ENCODE data around the gene PYGB.
A peak's percentile ranks its signal among the peaks of the same experiment; 100 is the strongest.

PYGB gene

DNA sequence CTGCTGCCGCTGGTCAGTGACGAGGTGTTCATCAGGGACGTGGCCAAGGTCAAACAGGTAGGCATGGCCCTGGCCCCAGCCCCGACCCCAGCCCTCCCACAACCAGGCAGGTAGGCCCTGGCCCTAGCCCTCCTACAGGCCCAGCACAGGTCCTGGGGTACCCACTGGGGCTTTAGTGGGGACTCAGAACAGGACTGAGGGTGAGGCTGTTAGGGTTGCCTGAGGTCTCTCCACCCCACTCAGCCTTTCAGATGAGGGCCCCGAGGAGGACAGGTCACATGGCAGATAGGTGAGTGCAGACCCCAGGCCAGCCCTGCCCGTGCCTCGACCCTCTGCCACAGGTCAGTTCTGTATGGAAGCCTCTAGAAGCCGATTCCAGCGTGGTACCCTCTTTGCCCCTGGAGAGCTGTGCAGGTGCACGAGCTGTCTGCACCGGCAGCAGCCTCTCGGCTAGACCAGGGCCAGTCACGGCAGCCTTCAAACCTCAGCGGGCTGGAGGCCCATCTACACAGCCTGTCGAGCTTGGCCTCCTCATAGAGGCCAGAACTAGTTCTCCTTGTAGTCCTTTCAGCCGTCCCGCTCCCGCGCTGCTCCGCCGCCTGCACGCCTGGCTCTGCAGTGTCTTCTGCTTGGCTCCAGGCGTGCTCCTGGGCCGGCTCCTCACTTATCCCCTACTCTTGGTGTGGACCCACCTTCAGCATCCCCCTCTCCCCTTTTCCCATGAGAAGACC, 35.5 kb downstream of the PYGB start:
- DNase-seq = no peak

DNA sequence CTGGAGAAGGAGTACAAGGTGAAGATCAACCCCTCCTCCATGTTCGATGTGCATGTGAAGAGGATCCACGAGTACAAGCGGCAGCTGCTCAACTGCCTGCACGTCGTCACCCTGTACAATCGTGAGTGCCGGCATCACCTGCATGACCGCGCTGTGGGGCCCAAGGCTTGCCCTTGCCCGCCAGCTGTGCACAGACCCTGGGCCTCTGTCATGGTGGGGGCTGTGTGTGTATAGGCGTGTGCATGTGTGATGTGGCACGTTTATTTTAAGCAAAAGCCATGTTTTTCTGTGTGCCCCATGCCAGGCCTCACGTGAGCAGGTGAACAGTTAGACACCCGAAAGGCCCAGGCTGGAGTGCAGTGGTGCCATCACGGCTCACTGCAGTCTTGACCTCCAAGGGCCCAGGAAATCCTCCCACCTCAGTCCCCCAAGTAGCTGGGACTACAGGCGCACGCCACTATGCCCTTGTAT, 36.3 kb downstream of the PYGB start:
- DNase-seq = no peak

GRCh38 chr20:25285091-25285647, 37.3 kb downstream of the PYGB start:
- no peak for DNase-seq

GRCh38 chr20:25285856-25286798, 38.2 kb downstream of the PYGB start:
- DNase-seq = no peak

- DNase-seq = no peak
These were observed 39.0 kb downstream of the PYGB start for GRCh38 chr20:25286917-25287316.

GRCh38 chr20:25287631-25288290, 39.9 kb downstream of the PYGB start:
- DNase-seq = no peak

DNA sequence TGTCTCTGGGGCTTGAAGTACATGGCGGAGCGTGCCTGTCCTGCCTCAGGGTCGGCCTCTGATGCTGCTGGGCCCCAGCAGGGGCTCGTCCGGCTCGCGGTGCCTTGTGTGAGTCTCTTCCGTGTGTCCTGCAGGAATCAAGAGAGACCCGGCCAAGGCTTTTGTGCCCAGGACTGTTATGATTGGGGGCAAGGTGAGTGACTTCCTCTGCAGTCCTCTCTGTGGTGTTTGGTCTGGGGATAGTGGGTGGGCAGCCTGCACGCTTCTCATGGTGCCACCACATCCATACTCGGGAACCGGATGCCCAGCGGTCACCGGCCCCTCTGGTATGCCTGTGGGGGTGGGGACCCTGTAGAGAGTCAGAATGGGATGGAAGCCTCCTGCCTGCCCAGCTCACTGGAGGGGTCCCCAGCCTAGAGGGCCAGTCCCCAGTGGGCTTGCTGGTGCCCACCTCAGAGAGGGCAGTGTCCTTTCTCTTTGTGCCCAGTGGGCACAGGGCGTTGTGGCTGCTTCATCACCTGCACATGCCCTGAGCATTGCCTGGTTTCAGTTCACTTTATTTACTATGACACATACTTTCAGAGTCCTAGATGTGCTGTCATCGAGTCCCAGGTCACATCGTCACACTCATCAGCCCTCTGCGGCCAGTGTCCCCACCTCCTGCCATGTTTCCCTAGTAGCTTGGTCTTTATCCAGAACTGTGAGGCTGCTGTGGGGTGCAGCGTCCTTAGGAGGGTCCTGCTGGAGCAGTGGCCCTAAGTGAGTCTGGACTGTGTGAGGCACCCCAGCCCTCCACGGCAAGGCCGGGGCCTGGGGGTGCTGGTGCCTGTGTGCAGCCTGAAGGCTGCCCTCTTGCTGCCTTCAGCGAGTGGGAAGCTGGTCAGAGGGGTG, 40.7 kb downstream of the PYGB start:
- no peak for DNase-seq

GRCh38 chr20:25289886-25290597, 42.2 kb downstream of the PYGB start:
- no peak for DNase-seq

DNA sequence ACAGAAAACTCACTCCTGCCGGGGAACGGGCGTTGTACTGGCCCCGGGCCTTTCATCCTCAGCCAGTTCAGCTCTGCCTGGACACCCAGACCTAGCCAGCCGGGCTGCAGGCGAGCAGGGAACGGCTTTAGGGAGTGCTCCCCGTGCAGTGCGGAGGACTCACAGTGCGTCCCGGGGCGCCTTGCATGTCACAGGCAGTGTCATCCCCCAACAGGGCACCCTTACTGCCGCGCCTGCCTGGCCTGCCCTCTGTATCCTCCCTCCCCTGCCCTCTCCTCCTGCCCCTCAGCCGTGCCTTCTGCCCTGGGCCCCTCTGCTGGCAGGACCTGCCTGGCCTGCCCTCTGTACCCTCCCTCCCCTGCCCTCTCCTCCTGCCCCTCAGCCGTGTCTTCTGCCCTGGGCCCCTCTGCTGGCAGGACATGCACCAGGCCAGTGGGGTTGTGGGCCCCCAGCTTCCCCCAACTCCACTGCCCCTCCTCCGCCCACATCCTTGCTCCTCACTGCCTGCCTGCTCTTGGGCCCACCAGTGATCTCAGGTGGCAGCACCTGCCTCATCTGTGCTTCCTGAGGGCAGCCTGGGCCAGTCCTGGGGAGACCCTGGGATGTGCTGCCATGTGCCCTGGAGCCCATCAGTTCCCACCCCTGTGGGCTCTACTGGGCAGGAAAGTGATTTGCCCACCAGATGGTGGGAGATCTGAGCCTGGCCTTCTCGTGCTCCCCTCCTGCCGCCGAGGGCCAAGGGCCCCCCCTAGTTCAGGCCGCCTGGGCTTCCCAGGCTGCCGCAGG, 43.0 kb downstream of the PYGB start:
- no peak for DNase-seq

GRCh38 chr20:25291432-25292133, 43.7 kb downstream of the PYGB start:
- no peak for DNase-seq

- no peak for DNase-seq
These were observed 44.4 kb downstream of the PYGB start for GRCh38 chr20:25292176-25292891.

DNA sequence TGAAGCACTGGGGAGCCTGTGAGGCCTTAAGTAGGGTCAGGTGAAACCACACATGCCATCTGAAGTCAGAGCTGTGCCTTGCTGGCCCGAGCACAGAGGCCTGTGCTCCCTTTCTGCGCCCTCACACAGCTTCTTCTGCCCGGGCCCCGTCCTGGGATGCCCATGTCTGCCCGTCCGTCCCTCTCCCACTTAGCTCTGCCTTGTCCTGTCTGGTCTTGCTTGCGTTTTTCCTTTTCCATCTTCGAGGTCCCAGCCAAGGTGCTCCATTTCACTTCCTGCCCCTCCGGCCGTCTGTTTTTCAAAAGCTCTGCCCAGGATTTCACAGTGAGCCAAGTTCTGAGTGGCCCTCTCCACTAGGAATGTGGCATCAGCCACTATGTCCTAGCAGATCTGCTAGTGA, 45.6 kb downstream of the PYGB start:
- DNase-seq = no peak

- DNase-seq = no peak
These were observed 46.1 kb downstream of the PYGB start for GRCh38 chr20:25293910-25294458.

DNA sequence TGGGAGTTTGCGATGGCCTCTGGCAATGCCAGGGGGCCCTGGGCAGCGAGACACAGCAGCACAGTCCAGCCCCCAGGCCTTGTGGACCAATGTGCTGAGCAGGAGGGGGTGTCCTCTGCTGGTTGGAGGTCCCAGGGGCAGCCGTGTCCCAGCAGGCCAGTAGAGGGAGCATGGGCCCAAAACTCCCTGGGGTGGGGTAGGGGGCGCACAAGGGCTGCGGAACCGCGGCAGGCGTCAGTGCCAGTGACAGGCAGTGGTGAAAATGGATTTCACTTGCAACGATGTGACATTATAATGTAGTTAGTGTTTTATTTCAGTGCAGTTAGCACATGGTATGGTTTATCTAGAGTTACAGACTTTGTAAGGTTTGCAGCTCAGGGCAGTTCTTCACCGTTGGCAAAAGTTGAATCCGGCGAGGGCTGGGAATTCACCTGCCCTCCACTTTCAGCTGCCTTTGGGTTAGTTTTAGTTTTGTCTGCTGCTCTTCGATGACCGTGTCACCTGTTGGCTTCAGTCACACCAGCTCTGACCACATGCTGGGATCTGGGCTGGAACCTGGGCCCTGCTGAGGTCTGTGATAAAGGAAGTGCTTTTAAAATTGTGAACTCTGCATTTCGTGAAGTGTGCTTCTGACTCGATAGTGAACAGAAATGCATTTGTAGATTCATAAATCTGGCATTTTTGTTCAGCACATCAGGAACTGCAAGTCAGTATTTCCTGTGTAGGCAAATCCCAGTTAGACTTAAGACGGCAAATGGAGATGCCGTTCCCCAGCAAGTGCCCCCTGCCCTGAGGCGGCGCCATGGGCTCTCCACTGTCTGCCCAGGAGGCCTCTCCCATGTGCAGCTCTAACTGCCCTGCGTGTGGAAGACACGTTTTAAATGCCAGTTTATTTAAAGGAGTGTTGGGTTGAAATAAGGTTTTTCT, 46.8 kb downstream of the PYGB start:
- peak; percentile 16 for DNase-seq

GRCh38 chr20:25295386-25296093, 47.7 kb downstream of the PYGB start:
- no peak for DNase-seq

DNA sequence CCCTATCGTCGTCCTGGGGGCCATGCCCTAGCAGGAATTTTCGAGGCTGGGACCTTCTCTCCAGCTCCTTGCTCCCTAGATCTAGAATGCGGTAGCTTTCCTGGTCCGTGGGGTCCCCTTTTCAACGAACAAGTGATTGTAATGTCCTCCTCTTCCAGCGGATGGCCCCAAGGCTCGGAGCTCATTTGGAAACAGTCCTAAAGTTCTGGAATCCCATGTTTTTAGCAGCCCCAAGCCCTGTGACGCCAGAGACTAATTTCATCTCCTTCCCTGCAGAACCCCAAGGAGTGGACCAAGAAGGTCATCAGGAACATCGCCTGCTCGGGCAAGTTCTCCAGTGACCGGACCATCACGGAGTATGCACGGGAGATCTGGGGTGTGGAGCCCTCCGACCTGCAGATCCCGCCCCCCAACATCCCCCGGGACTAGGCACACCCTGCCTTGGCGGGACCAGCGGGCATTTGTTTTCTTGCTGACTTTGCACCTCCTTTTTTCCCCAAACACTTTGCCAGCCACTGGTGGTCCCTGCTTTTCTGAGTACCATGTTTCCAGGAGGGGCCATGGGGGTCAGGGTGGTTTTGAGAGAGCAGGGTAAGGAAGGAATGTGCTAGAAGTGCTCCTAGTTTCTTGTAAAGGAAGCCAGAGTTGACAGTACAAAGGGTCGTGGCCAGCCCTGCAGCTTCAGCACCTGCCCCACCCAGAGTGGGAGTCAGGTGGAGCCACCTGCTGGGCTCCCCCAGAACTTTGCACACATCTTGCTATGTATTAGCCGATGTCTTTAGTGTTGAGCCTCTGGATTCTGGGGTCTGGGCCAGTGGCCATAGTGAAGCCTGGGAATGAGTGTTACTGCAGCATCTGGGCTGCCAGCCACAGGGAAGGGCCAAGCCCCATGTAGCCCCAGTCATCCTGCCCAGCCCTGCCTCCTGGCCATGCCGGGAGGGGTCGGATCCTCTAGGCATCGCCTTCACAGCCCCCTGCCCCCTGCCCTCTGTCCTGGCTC, 48.5 kb downstream of the PYGB start:
- DNase-seq = no peak
